CD4-positive, alpha-beta T cell treated with Interleukin-6 at 100 ng/mL for 8 hours (primary cell): ENCODE data around the gene ITGA11.

Experiments used
- DNase-seq: peaks from one replicate; pipeline ENCODE4 v3.0.0-alpha.2; 2020; ENCODE audit warnings: mixed read lengths, low spot score

ITGA11 gene

DNA sequence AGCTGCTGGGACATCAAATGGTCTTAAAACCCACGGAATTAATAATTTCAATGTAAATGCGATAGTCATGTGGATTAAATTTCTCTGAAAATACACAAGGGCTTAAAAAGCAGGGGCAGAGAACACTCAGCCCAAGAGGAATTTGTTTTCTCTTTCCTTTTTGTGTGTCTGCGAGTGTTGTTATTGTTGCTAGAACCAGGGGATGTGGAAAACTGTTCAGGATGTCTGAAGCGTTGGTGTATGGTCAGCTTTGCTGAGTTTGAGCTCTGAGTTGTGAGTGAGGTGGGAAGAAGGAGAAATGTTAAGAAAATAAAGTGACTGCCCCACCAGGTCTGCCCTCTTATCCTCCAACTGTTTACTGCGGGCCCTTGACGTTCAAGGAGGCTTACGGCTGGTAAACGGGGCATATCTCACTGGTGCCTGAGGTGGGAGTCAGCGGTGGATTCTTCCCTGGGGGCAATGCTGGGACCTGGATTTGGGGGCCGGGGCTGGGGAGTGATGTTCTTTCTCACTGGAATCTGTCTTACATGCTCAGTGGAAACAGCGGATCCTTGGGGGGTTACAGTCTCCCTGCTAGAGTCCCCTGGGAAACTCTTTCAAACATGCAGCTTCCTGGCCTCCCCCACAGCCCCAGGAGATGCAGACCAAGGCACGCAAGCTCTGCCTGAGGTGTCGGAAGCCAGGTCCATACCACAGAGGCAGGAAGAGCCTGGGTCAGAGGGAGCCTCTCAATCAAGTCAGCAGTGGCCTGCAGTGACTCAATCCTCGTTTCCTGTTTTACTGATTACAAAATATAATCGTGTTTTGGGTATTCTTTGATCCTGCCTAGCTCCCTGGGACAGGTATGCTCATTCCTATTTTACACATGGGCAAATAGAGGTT lies 41.8 kb downstream of the ITGA11 start:
- DNase-seq = no peak

DNA sequence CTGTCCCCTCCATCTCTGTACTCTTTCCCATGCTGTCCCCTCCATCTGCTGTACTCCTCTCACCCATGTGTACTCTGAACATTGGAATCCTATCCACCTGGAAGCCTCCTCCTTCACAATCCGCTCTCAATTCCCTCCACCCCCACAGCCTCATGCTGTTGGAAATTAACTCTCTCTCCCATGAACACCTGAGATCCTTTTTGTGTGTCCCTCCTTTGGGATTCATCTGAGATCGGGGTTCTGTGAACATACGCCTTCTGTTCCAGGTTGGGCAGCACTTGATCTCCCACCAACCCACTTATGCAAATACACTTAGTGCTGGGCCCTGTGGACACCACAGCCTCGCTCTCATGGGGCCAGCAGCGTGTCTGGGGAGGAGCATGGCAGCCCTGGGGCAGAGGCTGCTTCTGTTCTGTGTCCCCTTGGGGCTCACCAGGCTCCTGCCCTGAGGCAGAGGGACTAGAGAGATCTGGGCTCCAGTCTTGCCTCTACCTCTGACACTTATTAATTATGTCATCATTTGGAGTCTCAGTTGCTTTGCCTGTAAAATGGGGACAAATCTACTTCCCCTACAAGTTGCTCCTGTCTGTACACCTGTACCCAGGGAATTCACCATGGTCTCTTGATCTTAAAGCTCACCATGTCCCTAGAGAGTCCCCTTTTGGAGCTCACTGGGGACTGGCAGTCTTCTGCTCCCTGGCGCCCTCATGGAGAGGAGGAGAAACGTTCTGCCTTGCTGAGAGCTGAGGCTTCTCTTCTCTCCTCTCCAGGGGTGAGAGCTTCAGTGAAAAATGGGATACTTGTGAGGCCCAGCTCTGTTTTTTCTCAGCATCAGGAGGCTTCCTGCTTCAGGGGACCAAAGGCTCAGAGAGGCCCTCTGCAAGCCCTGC lies 42.7 kb downstream of the ITGA11 start:
- no peak for DNase-seq

DNA sequence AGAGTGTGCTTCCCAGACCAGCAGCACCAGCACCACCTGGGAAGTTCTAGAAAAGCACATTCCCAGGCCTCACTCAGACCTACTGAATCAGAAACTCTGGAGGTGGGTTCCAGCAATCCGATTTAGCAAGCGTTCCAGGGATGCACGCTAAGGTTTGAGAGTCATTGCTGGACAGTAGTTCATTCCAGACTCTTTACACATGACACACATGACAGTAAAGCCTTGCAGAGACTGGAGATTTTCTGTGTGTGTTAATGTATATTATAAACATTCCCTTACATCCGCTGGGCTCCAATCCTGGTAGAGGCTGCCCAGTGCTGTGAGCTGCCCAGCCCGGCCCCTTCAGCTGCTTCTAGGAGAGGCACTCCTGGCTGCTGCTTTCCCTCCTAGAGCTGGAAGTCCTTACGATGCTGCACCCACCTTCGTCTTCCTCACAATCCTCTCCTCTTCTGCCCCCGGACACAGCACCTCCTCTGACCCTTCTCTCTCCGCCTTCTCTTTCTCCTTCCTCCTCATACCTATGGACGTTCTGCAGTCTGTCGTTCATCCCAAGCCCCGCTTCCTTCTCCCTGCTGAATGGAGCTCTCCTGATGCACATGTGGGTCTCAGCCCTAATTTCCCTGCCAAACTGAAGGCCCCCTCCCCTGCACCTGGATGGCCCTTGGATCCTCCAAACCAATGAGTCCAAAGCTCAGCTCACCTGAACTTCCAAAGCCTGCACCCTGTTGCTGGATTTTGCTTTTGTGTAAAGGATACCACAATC lies 44.4 kb downstream of the ITGA11 start:
- DNase-seq = no peak

DNA sequence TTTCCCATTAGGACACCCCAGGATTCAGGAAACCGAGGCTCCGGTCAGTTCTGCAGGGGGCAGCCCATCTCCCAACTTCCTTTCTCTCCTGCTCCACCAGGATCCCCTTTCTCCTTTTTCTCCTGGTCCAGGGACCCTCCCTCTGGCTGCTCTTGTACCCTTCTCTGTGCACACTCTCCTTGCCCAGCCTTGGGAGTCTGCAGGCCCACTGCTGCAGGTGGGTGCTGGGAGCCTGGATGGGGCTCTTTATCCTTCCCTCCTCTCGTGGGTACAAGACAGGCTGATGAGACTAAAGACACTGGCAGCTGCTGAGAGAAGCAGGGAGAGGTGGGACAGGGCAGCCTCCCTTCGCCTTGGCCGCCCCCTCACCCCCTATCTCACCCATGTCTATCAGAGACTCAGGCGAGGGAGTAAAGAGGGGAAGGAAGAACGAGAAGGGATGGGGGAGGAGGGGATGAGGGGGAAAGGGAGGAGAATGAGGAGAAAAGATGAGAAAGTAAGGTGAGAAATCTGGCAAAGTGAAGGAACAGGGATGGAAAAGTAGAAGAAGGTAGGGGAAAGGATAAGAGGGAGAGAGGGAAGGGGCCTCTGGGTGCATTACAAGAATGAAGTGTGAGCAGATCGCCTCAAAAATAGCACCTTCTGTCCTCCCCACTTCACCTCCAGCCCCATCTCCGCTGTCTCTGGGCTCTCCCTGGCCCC lies 45.2 kb downstream of the ITGA11 start:
- no peak for DNase-seq

DNA sequence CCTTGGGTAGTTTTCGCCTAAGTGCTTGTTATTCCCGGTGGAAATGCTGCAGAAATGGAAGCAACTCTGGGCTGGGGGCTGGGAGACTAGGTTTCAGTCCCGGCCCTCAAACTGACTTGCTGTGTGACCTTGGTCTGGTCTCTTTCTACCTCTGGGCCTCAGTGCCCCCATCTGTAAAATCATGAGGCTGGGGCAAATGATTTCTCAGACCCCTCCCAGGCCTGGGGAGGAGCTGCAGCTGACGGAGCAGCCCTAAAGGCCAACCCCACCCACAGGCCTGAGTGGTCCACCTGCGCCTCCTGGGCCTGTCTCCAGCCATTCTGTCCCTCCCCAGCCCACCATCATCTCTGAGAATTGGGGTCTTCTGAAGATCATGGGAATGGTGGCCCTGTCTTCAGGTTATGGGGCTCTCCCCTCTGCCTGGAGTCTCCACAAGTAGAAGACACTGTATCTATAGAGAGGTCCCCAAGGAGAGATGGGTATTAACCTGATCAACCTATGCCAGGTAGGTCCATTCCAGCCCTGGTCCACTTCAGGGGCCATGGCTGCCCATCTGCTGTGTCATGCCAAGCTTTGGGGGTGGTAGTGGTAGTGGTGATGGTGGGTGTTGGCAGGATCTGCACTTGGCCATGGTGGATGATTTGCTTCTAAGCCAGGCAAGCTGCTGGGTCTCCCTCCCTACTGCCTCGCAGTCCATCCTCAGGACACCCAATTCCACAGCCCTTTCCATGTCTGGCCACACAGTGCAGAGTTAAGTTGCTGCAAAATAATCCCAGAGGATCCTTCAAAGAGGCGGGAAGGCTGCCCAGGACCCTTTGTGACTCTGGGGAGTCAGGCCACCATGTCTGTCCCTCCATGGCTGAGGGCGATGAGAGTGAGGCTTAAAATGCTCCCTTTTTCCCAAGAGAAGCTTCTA lies 46.0 kb downstream of the ITGA11 start:
- no peak for DNase-seq

DNA sequence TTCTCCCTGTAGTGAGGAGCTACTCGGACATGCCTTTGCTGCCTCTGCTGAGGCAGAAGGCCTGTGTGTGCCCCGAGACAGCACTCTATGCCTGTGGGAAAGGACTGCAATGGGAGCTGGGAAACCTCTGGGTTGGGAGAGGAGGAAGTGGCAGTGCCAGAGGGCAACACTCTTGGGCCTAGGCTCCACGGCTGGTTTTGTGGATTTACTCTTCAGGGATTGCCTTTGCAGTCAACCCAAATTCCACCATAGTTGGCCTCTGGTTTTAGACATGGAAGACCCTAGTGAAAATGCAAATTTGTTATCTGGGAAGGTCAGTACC lies 46.8 kb downstream of the ITGA11 start:
- no peak for DNase-seq

DNA sequence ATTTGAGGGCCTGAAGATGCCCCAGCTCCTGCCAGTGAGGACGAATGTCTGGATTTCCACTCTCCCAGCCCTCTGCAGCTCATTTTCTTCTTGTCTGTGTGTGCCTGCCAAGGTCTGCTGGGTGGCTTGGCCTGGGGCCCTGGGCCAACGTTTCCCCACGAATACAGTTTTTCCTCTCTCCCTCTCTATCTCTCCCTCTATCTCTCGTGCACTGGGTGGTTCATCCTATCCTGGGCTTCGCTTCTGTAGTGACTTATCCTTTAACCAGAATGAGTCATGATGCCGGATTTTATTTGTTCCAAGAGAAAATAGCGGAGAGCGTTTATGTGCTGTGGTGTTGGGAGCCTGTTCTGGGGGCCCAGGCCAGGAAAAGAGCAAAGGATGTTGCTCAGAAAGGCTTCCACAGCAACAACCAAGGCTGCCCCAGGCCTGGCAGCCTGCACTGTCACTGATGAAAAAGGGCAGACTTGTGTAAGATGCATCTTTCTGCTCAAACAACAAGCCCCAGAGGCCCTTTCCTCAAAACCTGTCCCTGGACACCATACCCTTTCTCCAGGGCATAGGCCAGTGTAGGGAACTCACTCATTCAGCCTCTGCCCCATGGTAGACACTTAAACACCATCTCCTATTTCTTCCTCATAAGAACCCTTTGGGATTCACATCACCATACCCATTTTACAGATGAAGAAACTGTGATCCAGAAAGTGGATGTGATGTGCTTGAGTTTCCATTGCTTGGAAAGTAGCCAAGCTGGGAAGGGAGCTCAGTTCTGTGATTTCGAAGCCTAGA lies 47.3 kb downstream of the ITGA11 start:
- no peak for DNase-seq

DNA sequence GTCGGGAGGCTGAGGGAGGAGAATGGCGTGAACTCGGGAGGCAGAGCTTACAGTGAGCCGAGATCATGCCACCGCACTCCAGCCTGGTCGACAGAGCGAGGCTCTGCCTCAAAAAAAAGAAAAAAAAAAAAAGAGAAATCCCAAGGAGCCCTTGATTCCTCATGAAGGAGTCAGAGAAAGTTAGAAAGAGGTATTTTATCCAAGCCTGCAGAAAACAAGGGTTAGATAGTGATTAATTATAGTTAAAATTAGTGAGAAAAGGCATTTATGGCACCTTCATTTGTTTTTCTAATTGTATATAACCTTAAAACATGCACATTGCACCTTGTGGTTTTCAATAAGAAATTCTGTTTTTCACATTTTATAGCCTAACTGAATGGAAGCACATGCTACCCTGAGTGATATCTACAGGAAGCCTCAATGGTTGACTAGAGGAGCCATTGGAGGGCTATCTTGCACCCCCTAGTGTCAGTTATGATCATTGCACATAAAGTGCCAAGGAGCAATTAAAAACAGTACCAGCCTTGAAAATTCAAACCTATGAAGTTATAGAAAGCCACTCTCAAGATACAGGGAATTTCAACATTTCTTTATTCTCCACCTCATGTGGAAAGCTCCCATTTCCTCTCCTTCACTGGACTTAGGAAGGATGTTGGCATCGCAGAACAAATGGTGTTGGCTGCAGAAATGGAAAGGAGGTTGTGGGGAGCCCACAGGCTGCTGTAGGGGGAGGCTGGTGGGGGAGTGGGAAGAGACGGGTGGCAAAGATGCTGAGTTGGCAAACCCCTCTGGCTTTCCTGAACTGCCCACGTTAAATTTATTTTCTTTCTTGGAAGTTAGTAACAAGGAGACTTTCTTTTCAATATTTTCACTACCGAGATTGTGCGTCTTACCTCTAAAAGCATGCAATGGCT lies 48.5 kb downstream of the ITGA11 start:
- DNase-seq = peak; percentile 48

DNA sequence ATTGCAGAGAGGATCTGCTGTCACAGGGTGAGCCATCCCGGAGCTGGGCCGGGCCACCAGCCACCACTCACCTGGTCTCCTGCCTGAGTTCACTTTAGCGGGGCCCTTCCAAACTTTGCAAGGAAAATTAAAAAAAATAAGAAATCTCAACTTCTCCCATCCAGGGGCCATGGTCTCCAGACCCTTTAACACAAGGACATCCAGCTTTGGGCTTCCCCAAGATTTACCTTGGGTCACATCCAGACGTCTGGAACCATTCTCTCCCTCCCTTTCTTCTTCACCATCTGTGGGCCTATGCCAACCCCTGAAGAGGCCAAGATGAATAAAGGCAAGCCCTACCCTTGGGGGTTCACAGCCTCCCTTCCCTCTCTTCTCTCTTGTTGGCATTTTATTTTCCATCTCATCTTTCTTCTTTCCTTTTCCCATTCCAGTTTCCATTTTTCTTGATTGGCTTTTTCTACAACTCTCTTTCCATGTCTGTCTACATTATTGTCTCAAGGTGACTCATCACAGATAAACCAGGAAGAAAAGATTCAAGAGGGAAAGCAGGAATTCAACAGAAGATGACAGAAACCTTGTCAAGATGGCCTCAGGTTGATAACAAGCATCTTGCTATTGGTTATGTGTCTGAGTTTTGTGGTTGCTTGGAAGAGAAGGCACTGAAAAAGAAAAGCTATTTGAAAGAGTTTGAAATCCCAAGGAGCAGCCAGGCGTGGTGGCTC lies 49.5 kb downstream of the ITGA11 start:
- no peak for DNase-seq

DNA sequence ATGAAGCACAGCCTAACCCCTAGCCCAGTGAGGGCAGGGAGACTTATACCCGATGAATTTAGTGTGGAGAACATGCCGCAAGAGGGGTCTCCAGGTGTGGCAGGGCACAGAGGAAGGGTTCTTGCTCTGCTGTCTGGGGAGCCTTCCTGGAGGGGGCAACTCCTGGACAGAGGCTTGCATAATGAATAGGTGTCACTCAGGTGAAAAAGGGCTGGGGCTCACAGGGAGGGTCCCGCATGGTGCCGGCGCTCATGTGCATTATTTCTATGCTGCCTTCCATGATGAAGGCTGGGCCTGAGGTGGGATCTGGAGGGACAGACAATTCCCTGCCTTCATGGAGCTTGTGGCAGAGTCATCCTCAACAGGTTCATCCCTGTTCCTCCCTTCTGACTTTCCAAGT lies 51.5 kb downstream of the ITGA11 start:
- DNase-seq = no peak

DNA sequence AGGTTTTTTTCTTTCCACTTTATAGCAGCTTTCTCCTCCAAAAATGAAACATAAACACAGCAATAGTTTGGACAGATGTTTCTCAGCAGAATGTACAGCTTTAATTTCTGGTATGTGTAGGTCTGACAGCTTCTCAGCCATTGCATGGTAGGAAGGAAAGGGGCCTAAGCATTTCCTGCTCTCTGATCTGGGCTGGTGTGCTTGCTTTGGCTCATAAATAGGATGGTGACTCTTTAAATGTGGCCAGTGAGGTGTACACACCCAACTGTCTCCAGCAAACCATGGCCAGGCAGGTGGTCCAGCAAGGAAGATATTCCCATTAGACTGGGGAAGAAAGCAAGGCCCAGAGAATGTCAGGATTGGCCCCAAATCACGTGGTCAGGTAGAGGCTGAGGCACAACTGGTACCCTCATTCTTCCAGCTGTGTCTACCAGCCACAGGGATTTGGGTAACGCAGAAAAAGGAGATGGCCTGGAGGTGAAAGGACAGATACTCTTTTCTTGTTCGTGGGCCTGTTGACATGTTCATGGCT lies 52.1 kb downstream of the ITGA11 start:
- no peak for DNase-seq

DNA sequence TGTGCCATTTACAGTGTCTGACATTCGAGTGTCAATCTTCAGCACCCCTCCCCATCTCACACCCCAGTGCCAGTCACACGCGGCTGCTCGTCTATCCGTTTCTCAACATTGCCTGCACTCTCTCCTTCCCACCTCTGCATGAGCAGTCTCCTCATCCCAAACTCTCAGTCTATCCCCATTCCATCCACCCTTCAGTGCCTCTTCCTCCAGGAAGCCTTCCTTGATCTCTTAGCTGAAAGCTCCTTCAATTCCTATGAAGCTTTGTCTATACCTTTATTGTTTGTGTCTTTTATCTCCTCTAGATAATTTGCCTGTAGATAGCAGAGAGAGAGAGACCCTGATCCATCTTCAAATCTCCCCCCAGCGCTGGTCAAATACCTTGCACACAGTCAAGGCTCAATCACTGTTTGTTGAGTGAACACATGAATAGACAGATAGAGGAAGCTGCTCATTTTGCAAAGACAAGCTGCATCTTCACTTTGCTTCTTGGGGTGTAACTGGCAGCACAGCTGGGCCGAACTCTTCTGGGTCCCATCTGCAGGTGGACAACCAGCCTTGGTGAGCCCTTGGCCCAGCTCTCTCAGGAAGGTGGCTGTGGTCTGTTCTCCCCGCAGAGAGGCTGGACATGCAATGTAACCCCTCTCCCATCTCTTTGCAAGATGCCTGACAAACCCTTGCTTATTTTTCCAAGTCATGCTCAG lies 52.8 kb downstream of the ITGA11 start:
- no peak for DNase-seq

DNA sequence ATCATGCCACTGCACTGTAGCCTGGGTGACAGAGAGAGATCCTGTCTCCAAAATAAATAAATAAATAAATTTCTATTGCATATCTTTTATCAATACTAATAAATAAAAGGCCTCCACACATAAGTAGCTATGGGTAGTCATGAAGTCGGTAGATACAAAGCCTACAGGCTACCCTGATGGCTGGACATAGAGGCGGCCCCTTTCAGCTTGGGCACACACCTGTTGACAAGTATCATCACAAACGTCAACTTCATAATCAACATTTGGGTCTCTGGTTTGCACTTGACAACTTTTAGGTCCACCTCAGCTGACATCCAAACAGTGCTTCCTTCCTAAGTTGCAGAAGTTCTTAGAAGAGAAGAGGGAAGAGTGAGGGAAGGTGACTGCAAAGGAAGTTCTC lies 53.4 kb downstream of the ITGA11 start:
- no peak for DNase-seq

DNA sequence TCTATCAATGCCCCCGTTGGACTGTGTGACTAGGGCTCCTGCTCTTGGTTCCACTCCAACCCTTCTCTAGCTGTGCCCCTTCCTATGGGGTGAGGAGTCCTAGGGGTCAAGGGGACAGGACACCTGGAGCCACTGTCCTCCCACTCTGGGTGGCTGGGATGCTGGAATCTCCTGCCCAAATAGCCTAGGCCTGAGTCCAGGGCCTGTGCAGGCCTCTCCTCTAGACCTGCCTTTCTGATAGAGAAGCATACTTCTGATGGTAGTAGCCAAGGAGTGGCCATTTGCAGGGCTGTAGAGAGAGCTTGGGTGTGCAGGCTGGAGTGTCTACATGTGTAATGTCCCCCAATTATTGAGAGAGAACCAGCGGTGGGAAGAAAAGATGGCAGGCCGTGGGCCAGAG lies 54.2 kb downstream of the ITGA11 start:
- no peak for DNase-seq

DNA sequence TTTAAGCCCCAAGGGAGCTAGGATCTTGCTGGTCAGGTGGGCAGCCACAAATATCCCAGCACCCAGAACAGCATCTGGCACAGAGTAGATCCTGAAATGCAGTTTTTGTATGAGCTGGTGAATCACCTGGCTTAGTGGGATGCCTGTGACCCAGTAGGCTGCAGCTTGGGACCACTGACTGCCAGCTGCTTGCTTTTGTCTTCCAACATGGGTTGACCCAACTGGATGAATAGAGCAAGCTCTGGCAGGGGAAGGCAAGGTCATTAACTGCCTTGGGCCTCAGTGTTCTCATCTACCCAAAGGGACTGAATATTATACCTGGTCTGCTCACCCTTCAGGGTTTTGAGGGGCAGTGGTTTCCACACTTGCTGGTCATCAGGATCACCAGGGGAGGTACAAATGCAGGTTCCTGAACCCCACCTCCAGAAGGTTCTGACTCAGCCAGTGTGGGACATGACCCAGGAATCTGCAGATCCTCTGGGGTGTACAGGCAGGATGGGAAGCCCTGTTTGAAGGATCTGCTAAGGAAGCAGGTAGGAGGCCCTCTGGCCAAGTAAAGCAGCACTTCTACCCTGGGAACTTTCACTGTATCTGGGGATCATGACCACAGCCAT lies 55.4 kb downstream of the ITGA11 start:
- DNase-seq = no peak

DNA sequence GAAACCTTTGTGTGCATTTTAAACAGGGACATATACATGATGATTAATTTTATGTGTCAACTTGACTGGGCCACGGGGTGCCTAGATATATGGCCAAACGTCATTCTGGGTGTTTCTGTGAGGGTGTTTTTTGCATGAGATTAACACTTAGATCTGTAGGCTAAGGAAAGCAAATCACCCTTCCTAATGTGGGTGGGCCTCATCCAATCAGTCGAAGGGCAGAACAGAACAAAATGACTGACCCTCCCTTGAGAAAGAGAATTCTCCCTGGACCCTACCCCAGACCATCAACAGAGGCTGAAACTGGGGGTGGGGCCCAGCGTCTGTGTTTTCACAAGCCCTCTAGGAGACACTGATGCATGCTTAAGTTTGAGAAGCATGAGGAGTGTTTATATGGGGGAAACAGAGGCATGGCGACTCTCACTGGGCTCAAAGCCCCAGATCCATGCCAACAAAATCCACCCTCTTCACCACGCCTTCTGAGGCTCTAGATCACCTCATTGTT lies 56.2 kb downstream of the ITGA11 start:
- no peak for DNase-seq

DNA sequence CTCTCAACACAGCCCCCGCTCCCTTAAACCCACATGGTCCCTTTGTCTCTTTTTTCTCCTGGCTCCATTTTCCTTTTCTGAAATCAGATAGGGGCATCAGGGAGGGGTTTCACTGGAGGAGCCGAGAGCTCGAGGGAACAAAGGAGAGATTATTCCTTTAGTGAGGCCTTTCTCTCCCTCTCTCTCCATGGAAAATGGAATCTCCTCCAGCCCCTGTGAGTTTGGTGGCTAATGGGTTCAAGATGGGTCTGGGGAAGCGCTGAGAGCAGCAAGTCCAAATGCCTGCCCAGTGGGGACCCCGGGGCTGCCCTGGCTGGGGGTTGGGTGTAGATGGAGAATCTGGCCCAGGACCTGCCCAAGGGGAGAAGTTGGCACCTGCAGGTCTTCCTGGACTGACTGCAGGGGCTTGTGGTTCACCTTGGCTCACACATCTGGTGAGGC lies 56.8 kb downstream of the ITGA11 start:
- DNase-seq = no peak
